ENCODE measurements around the gene SOCS6.

DNA sequence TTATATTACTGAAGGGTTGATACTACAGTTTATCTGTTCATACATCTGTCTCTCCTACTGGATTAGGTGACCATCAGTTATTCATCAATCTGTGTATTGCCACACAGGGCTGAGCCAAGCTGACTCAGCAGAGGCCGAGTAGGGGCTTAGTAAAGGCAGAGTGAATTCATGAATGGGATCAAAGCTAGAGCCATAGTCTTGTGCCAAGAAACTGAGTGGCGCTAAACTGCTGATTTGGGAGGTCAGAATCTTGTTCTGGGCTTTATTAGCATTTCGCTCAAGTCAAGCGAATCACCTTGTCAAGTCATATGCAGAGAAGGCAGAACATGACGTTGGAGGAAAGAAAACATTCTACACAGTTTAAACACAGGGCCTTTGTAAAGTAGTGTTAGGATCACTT is 34.1 kb downstream of the SOCS6 start:
- TF ChIP-seq, protein P1, sequence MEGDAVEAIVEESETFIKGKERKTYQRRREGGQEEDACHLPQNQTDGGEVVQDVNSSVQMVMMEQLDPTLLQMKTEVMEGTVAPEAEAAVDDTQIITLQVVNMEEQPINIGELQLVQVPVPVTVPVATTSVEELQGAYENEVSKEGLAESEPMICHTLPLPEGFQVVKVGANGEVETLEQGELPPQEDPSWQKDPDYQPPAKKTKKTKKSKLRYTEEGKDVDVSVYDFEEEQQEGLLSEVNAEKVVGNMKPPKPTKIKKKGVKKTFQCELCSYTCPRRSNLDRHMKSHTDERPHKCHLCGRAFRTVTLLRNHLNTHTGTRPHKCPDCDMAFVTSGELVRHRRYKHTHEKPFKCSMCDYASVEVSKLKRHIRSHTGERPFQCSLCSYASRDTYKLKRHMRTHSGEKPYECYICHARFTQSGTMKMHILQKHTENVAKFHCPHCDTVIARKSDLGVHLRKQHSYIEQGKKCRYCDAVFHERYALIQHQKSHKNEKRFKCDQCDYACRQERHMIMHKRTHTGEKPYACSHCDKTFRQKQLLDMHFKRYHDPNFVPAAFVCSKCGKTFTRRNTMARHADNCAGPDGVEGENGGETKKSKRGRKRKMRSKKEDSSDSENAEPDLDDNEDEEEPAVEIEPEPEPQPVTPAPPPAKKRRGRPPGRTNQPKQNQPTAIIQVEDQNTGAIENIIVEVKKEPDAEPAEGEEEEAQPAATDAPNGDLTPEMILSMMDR (IDR thresholded peaks at IDR 0.05; ENCODE audit: low read length), result no peak
- no peak for TF ChIP-seq EZH2 (optimal IDR thresholded peaks at IDR 0.05; ENCODE audit: low read depth, low read length)
